GM18909 (cell line): ENCODE measurements around the gene MRPL55.

ENCODE experiments used
- ATAC-seq: cut with Tn5 transposase; IDR thresholded peaks from one replicate; pipeline ENCODE4 v1.9.1; 2021; ENCODE audit warnings: mild to moderate bottlenecking; ENCODE audit not compliant: unreplicated experiment, poor library complexity

The MRPL55 gene

DNA sequence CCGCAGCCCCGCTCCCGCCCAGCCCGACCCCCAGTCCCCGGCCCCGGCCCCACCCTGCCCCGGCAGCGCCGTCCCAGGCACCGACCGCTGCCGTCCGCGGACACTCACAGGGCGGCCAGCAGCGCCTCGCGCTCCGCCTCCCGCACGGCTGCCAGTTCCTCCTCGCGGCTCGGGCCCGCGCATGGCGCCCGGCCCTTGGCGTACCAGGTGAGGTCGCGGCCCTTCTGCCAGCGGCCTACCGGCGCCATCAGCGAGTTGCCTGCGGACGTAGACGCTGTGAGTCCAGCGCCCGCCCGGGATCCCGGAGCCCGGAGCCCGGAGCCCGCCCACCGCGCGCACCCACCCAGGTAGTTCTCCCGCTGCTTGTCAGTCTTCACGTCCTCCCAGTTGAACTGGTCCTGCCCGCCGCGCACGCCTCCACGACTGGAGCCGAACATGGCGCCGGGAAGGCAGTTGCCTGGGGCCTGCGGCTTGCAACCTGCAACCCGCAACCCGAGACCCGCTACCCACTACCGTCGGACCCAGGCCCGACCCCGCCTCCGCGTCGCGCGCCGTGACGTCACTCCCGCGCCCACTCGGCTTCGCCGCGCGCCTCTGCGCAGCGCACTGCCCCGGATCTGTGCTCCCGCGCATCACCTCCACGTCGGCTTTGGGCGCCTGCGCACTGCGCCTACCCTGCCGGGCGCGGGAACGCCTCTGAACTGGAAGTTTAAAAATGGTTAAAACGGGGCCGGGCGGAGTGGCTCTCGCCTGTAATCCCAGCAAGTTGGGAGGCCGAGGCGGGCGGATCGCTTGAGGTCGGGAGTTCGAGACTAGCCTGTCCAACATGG lies 6.1 kb downstream of the MRPL55 start, which contains the start of gene C1orf35:
Gene C1orf35 (minus strand): TSS at position 535 of the 830 bp plus-strand sequence. CDS start 98 bp downstream, at position 437.
- ATAC-seq, result peak; percentile 74

DNA sequence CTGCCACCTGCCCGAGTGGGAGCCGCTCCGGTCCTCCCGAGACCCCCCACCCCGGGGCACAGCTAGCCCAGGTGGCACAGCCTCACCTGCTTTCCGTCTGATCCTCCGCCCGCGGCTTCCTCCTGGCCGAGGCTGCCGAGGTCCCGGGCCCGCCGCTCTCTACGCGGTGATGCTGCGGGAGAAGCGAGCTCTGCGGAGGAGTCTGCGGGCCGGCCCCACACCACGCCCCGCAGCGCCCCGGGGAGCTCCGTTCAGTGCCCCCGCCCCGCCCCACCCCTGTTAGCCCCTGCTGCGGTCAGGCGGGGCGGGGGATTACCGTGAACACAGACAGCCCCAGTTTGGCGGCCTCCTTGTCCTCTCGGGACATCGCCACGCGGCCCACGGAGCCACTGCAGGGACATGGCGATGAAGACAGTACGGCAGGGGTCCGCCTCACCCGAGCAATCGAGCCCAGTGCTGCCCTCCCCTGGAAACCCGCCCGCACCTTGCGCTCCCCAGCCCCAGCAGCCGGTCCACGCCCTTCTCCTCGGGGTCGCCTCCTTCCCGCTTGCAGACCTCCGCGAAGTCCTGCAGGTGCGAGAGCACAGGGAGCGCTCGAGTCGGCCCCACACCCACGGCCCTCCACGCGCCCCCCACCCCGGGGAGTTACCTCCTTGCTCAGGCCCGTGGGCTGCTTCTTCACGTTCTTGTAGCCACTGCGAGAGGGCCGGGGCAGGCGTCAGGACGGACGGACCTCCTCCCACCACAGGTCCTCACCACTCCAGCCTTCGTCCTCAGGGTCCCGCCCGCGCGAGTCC lies 6.9 kb downstream of the MRPL55 start:
- ATAC-seq, result peak; percentile 13

DNA sequence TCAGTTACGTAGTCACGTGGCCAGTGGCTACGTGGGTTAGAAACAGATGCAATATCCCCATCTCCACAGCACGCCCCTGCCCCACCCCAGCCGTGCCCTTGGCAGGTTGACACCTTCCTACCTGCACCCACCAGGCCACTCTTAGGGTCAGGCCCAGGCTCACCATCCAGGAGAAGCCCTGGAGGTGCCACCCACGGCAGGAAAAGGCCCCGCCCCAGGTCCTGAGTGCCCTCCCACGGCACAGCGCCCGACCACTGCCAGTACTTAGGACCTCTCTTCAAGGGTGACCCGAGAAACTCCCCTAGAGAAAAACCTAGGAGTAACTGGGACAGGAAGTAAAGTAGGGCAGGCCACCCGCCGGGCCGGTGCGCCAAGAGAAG lies 7.5 kb downstream of the MRPL55 start:
- ATAC-seq, result peak; percentile 0

DNA sequence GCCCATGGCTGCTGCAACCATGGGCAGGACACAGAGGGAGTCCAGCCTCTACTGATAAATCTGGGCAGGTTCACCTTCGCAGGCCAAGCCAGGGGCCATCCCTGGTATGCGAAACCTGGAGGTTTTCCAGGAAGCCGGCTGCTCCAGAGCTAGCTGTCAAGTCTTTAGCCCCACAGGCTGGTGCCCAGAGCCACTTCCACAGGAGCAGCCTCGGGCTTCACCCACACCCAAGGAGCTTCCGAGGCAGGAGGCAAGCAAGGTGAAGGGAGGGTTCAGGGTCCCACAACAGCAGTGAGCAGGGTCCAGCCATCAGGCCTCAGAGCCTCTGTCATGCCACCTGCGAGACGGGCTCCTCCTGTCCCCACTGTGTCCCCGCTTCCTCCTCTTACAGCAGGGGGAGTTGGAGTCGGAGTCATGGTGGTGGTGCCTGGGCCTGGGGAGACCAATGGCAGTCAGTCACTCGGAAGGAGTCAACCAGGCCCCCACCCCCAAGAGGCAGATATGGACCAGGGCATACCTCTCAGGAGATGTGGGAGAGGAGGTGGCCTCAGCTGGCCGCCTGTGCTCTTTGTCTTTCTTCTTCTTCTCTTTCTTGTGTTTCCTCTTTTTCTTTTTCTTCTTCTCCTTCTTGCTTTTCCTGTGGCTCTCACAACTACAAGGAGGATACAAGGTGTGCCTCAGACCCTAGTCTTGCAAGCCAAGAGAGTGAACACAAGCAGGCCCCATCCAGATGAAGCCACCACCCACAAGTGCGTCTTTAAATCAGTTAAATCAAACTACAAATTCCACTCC lies 8.1 kb downstream of the MRPL55 start:
- ATAC-seq, result no peak

DNA sequence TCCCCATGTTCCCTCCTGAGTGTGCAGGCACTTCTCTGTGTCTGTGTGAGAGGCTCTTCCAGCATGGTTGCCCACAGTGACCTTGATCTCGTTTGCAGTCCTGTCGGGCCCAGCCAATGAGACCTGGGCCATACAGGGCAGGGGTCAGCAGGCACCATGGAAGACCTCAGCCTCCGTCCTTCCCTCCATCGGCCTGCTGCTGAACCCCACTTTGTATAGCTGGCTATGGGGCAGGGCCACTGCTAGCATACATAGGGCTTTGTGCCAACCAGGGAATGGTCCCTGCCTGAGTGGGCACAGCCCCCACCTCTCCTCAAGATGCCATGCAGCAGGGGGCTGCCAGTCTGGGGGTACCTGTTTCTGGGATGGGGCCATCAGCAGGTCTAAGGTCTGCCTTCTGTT lies 9.8 kb downstream of the MRPL55 start:
- no peak for ATAC-seq

DNA sequence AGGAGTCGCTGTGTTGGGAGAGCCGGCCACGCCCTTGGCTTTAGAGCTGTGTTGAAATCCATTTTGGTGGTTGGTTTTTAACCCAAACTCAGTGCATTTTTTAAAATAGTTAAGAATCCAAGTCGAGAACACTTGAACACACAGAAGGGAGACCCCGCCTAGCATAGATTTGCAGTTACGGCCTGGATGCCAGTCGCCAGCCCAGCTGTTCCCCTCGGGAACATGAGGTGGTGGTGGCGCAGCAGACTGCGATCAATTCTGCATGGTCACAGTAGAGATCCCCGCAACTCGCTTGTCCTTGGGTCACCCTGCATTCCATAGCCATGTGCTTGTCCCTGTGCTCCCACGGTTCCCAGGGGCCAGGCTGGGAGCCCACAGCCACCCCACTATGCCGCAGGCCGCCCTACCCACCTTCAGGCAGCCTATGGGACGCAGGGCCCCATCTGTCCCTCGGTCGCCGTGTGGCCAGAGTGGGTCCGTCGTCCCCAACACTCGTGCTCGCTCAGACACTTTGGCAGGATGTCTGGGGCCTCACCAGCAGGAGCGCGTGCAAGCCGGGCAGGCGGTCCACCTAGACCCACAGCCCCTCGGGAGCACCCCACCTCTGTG lies 10.7 kb downstream of the MRPL55 start:
- no peak for ATAC-seq

DNA sequence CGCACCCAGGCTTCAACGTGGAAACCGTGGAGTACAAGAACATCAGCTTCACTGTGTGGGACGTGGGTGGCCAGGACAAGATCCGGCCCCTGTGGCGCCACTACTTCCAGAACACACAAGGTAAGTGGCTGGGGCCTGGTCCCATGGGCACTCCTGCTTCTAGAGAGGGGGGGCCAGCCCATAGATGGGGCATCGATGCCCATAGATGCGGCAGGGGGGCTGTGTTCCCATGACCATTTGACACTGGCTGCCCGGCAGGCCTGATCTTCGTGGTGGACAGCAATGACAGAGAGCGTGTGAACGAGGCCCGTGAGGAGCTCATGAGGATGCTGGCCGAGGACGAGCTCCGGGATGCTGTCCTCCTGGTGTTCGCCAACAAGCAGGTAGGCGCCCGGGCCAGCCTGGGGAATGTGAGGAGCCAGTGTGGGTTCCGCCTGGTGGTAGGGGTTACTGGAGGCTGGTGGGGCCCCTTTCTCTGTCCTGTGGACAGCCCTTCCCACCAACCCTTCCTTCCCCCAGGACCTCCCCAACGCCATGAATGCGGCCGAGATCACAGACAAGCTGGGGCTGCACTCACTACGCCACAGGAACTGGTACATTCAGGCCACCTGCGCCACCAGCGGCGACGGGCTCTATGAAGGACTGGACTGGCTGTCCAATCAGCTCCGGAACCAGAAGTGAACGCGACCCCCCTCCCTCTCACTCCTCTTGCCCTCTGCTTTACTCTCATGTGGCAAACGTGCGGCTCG lies 11.6 kb downstream of the MRPL55 start:
- no peak for ATAC-seq

DNA sequence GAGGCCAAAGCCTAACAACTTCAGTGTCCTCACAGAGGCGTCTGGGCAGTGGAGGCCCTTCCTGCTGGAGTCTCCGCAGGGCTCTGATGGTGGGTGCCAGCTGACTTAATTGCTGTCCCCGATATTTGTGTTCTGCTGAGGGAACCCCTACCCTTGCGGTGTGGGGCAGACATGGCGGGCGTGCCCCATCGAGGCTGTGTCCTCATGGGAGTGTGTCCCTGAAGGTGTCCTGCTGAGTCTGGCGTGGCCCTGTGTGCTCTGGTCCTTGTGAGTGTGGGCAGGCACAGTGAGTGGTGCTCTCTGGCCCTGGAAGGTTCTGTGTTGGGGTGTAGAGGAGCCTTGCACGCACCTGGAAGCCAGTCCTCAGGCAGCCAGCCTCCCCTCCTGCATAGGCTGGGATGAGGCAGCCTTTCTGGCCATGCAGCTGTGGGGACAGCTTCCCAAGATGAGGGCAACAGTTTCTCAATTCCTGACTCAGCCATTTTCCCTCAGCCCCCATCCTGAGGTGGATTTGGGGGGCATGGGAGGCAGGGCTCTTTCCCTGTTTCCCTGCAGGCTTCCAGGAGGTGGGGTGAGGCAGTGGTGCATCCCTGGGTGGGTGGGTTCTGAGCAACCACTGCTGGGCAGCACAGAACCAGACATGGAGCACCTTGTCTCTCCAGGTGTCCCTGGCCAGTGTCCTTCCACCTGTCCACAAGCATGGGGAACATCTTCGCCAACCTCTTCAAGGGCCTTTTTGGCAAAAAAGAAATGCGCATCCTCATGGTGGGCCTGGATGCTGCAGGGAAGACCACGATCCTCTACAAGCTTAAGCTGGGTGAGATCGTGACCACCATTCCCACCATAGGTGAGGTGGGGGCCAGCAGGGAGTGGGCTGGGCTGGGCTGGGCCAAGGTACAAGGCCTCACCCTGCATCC lies 12.4 kb downstream of the MRPL55 start:
- ATAC-seq, result no peak

DNA sequence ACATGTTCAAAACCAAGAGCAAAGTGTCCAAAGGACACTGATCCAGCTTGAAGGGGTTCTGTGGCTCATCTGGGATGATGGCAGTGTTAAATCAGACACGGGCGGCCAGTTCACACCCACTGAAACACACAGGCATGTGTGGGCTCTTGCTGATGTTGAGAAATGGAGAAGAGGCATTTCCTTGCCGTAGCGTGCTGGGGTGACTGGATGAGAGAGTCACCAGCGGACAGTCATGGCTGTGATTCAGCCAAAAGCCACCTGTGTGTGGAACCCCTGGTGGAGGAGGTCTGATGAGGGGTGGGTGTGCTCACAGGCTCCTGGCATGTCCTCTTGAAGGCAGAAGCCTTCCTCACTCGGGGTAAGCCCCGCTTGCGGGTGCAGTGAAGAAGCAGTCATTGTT lies 13.2 kb downstream of the MRPL55 start:
- no peak for ATAC-seq

DNA sequence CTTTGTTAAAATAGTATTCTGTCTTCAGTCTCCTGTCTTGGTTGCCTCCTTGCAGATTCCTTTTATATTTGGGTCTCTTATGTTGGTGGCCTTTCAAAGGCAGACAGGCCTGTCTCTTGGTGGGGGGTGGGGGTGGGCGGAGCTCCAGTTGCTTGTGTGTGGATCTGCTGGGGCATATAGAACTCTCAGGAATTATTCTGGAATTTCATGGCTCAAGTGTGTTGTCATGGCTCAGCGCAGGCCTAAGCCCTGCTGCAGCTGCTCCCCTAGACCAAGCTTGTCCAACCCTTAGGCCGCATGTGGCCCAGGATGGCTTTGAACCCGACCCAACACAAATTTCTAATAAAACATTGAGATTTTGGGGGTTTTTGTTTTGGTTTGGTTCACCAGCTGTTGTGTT lies 13.9 kb downstream of the MRPL55 start:
- ATAC-seq, result no peak

DNA sequence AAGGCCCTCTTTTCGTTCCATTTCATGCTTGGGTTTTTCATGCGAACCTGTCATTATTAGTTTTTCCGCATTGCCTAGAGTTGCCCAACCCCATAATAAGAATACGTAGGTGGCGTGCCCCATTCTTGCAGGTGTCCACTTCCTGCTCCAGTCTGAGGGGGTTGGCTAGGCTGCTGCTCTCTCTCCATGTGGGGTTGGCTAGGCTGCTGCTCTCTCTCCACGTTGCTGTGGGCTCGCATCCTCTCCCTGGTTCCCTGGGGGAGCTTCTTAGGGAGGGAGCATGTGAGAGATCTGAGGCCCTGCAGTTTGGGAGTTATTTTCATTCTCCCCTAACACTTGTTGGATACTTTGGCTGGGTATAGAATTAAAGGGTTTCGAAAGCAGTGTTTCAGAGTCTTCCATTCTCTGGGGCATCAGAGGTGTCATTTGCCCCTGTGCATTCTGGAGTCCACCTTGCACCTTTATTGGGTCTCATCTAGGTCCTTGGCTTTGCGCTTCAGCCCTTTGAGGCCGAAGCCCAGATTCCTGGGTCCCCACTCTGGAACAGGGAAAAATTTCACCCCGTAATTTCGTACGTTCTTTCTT lies 14.6 kb downstream of the MRPL55 start:
- no peak for ATAC-seq

DNA sequence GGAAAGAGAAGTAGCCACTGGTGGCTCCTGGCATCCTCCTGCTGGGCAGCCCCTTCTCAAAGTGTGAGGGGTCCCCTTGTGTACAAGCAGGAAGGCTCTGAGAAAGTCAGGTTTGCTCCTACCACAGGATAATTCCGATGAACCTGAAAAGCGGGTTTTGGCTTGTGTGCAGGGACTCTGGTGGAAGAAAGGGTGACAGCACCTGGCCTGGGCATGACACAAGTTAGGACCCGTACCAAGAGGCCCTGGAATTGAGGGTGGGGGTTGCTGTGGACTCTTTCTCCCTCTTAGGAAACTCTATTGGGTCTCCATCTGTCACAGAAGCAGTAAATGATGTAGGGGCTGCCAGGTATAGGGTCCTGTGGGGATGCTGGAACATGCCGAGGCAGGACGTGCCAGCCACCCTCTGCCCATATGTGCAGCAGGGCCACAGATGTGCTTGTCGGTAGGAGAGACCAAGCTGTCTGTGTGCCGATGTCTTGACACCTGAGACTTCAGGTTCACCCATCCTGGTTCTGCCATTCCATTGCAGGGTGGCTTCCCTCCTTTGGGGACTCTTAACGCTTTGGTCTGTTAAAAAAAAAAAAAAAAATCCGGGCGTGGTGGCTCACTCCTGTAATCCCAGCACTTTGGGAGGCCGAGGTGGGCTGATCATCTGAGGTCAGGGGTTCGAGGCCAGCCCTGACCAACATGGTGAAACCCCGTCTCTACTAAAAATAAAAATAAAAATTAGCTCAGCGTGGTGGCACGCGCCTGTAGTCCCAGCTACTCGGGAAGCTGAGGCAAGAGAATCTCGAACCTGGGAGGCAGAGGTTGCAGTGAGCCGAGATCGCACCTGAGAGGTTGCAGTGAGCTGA lies 15.8 kb downstream of the MRPL55 start:
- ATAC-seq, result no peak

DNA sequence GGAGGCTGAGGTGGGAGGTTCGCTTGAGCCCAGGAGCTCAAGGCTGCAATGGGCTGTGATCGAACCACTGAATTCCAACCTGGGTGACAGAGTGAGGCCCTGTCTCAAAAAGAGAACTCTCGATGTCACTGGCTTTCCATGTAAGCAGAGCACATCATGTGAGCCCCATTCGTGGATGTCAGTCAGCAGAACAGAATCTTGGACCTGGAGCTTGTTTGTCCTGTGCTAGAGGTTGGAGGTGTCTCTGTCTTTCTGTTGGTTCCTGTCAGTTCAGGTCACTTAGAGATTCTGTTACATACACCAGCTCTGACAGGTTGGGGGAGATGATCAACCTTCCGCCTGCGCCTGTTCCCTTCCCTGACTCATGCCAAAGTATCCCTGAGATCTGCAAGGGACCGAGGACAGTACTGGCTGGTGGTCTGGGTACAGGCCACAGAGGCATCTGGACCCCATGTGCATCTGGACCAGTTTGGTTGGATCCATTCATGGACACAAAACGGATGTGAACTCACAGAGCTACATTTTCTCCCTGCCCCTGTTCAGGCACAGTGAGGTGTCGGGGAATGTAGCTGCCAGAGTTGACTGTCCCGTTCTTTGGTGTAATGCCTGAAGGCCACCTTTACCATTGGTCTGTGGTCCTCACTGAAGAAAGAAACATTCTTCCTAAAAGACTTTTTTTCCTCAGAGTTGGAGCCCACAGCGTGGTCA lies 16.6 kb downstream of the MRPL55 start:
- no peak for ATAC-seq

DNA sequence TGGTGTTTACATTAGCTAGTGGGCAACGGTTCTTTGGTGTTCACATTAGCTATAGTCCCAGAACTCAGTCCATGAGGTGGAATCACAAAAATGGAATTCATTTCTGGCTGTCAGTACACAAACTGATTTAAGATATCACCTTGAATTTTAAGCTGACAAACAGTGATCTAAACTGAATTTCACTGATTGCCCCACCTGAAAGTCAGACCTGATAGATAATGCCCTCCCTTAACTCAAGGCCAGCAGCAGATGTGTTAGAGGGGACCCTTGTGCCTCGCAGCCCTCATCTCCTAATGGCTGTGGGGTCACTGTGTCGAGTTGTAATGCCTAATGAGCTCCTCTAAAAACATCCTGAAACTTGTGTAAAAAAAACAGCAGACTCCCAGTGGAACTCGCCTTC lies 18.0 kb downstream of the MRPL55 start:
- ATAC-seq, result no peak

DNA sequence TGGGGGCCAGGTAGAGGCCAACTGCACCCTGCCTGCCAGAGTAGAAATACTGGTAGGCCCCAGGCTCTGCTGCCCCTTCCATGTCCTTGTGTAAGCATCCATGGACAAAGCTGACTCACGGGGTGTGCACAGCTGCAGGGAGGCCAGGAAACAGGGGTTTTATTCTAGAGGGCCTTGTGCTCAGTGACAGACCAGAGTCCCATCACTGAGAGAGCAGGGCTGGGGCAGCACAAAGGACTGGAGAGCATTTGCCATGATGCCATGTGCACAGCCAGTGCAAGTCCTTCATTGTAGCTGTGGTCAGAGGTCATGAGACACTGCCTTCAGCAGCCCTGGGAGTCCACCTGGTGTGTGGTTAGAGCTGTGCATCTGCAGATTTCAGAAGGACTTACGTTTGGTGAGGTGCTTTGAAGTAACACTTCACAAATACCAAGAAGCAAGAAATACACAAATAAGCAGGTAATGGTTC lies 18.5 kb downstream of the MRPL55 start:
- no peak for ATAC-seq

DNA sequence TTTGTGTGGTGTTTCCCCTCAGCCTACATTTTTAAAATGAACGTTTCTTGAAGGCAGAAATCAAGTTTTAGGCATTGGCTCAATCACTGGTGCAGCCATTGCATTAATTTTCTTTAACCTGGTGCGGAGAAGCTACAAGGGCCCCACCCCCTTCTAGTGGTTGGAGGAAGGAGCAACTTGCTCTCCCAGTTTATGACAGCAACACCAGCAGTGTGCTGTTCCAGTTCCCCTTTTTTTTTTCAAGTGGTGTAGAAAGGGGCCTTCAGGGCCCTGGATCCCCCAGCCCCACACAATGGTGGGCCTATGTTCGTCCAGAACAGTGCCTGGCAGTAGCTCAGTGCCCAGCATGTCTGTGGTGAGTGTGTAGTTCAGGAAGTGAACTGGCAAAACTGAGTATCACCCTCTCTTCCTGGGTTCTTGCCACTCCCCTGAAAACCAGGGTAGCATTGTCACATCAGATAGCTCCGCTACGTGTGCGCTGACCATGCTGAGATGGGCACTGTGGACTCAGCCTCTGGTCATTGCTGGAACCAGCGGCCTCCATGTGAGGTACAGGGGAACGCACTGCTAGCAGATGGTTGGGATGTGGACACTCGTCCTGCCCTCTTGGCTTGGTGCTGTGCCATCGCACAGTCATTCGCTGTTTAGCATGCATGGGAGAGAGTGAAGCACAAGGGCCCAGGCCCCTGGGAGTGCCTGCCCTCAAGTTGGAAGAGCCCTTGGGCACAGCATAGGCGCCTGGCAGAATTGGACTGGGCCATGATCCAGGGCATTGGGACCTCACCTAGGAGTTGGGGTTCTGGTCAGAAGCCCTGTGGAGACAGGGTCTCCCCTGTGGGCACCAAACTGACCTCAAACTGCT lies 19.3 kb downstream of the MRPL55 start:
- no peak for ATAC-seq
